Posterior vena cava (tissue), 2 donors: ENCODE measurements around the gene BRINP1. TPM values are rescaled to one million over a fixed set of nuclear protein-coding genes. Genes with fewer than 3 reads are reported as not detected.
A peak's percentile ranks its signal among the peaks of the same experiment; 100 is the strongest.

Source experiments
- DNase-seq: peaks from one replicate; pipeline ENCODE4 v3.0.0-alpha.2; 2020; ENCODE audit warnings: low spot score
- intact Hi-C, 2 donors: fragments of 100-400 bp; cut with DNase I; formaldehyde crosslinking; loops; one replicate each; pipeline versions ENCODE4 v1.14.1 to v1.14.2; 2022 to 2023
- total RNA-seq, 2 donors: library from RNA; stranded (reverse); fragmentation: NEBNext Ultra II Directional; extraction: Animal tissue kit (Norgen Biotek cat#: 25700); gene quantifications; one replicate each; pipeline ENCODE4 v1.2.1, GENCODE V29; 2021
- donor health status: DM: yes; HTN: yes; CAD: no.
- donor health status: DM: yes; HTN: yes; CAD: no.

Gene BRINP1
- total RNA-seq, 2 donors from 2014 or later: 0.86 to 2.5 TPM

- intact Hi-C loops: no loop called here
- DNase-seq: no peak
Measured at GRCh38 chr9:119357336-119358096, 11.7 kb downstream of the BRINP1 start.

GRCh38 chr9:119349351-119349825, 19.8 kb downstream of the BRINP1 start:
- intact Hi-C loops: no loop called here
- no peak for DNase-seq

- intact Hi-C loops: no loop called here
- no peak for DNase-seq
Measured at GRCh38 chr9:119343059-119343990, 25.9 kb downstream of the BRINP1 start.

- intact Hi-C loops: no loop called here
- DNase-seq: no peak
Measured at GRCh38 chr9:119339056-119339455, 30.2 kb downstream of the BRINP1 start.

- intact Hi-C loops: no loop called here
- no peak for DNase-seq
Measured at GRCh38 chr9:119337573-119337972, 31.7 kb downstream of the BRINP1 start.

GRCh38 chr9:119334745-119335144, 34.5 kb downstream of the BRINP1 start:
- intact Hi-C loops: no loop called here

GRCh38 chr9:119333507-119334229, 35.6 kb downstream of the BRINP1 start:
- no peak for DNase-seq
- intact Hi-C loops: no loop called here

More at GRCh38 chr9:119334745-119335144, 34.5 kb downstream of the BRINP1 start:
- DNase-seq: no peak

GRCh38 chr9:119332522-119332921, 36.7 kb downstream of the BRINP1 start:
- intact Hi-C loops: no loop called here
- no peak for DNase-seq

GRCh38 chr9:119322184-119322583, 47.1 kb downstream of the BRINP1 start:
- peak; percentile 84 for DNase-seq
- intact Hi-C loops: no loop called here

GRCh38 chr9:119318371-119318770, 50.9 kb downstream of the BRINP1 start:
- intact Hi-C loops: loop anchor here in 1 of 2 donors (5.0 kb wide), 1 partner anchor 1199 kb away; no protein-coding TSS in a partner anchor
- DNase-seq: no peak

GRCh38 chr9:119313846-119314245, 55.4 kb downstream of the BRINP1 start:
- no peak for DNase-seq
- intact Hi-C loops: no loop called here

- intact Hi-C loops: no loop called here
- DNase-seq: no peak
Measured at GRCh38 chr9:119310741-119311140, 58.5 kb downstream of the BRINP1 start.

GRCh38 chr9:119307471-119307870, 61.8 kb downstream of the BRINP1 start:
- intact Hi-C loops: no loop called here
- no peak for DNase-seq

- intact Hi-C loops: no loop called here
Measured at GRCh38 chr9:119304555-119304954, 64.7 kb downstream of the BRINP1 start.

GRCh38 chr9:119302988-119303698, 66.1 kb downstream of the BRINP1 start:
- DNase-seq: no peak
- intact Hi-C loops: no loop called here

More at GRCh38 chr9:119304555-119304954, 64.7 kb downstream of the BRINP1 start:
- no peak for DNase-seq

GRCh38 chr9:119298076-119298853, 71.0 kb downstream of the BRINP1 start:
- no peak for DNase-seq
- intact Hi-C loops: no loop called here

- intact Hi-C loops: no loop called here
Measured at GRCh38 chr9:119291554-119291953, 77.7 kb downstream of the BRINP1 start.

More at GRCh38 chr9:119291554-119291953, 77.7 kb downstream of the BRINP1 start:
- no peak for DNase-seq
